A549 (cell line): Measurements from ENCODE around the gene ENO2. TPM values are rescaled to one million over a fixed set of nuclear protein-coding genes. Genes with fewer than 3 reads are reported as not detected.

Experiments
- CEBPB ChIP-seq, 2 experiments: fragments of >200 bp in 1 of 2; sonication (Bioruptor Twin) in 1 of 2; formaldehyde crosslinking in 1 of 2; IDR thresholded peaks; 2 replicates each; pipeline ENCODE4 v1.6.1; 2012 to 2016
- CHD2 ChIP-seq: fragments of 150-350 bp; IDR thresholded peaks from 2 replicates; pipeline ENCODE4 v1.6.1; 2014; ENCODE audit warnings: low read length; ENCODE audit not compliant: partially characterized antibody
- CHD4 ChIP-seq: fragments of 200-600 bp; sonication (generic); IDR thresholded peaks from 2 replicates; pipeline ENCODE4 v1.6.1; 2016; ENCODE audit warnings: antibody characterized with exemption, mild to moderate bottlenecking, borderline replicate concordance
- ESRRA ChIP-seq: fragments of 150-350 bp; IDR thresholded peaks from 2 replicates; pipeline ENCODE4 v1.6.1; 2014; ENCODE audit warnings: mild to moderate bottlenecking, low read length, borderline replicate concordance
- FOSB ChIP-seq: fragments of 250-450 bp; sonication (Bioruptor Pico); IDR thresholded peaks from 2 replicates; pipeline ENCODE4 v1.5.0; 2020; ENCODE audit warnings: mild to moderate bottlenecking, moderate library complexity
- FOXS1 ChIP-seq: fragments of 250-450 bp; sonication (Bioruptor Pico); IDR thresholded peaks from 2 replicates; pipeline ENCODE4 v1.5.0; 2020; ENCODE audit warnings: mild to moderate bottlenecking, moderate library complexity
- HDAC2 ChIP-seq: fragments of 200-600 bp; sonication (generic); IDR thresholded peaks from 2 replicates; pipeline ENCODE4 v1.6.1; 2016
- HOXA7 ChIP-seq: fragments of 250-450 bp; sonication (Bioruptor Pico); IDR thresholded peaks from 2 replicates; pipeline ENCODE4 v1.5.0; 2020; ENCODE audit warnings: mild to moderate bottlenecking, moderate library complexity
- HOXB5 ChIP-seq: fragments of 250-450 bp; sonication (Bioruptor Pico); IDR thresholded peaks from 2 replicates; pipeline ENCODE4 v1.5.0; 2020; ENCODE audit warnings: mild to moderate bottlenecking, moderate library complexity
- JUN ChIP-seq, 2 experiments: fragments of >200 bp; sonication (Bioruptor Twin); formaldehyde crosslinking; IDR thresholded peaks; 2 replicates in 1 of 2; 3 replicates in 1 of 2; pipeline ENCODE4 v1.6.1; 2016 to 2017
- KDM1A ChIP-seq: fragments of 200-600 bp; sonication (generic); IDR thresholded peaks from 2 replicates; pipeline ENCODE4 v1.6.1; 2016; ENCODE audit warnings: low read depth, mild to moderate bottlenecking
- MAZ ChIP-seq: fragments of 150-350 bp; IDR thresholded peaks from 2 replicates; pipeline ENCODE4 v1.6.1; 2014; ENCODE audit warnings: antibody characterized with exemption, low read depth, low read length, borderline replicate concordance
- NR3C1 ChIP-seq: fragments of >200 bp; sonication (Bioruptor Twin); formaldehyde crosslinking; IDR thresholded peaks from 3 replicates; pipeline ENCODE4 v1.6.1; 2017
- RCOR1 ChIP-seq: fragments of 150-350 bp; IDR thresholded peaks from 2 replicates; pipeline ENCODE4 v1.6.1; 2014; ENCODE audit warnings: antibody characterized with exemption, low read length, low read depth
- SMC3 ChIP-seq: fragments of >200 bp; sonication (Bioruptor Twin); formaldehyde crosslinking; IDR thresholded peaks from 3 replicates; pipeline ENCODE4 v1.6.1; 2018; ENCODE audit warnings: inconsistent platforms
- ZC3H11A ChIP-seq: fragments of 450-650 bp; IDR thresholded peaks from 2 replicates; pipeline ENCODE4 v1.6.1; 2014; ENCODE audit warnings: antibody characterized with exemption, mild to moderate bottlenecking
- ZNF302 ChIP-seq: fragments of 250-450 bp; sonication (Bioruptor Pico); IDR thresholded peaks from 2 replicates; pipeline ENCODE4 v1.9.0; 2021; ENCODE audit warnings: inconsistent platforms, mild to moderate bottlenecking, moderate library complexity
- polyA plus RNA-seq, 4 experiments: library from polyadenylated mRNA; depleted of rRNA in 3 of 4; stranded (reverse); fragments of >200 nt; fragmentation: RNase III in 1 of 4; extraction: RNeasy Plus Mini Kit Qiagen cat#74134 plus additional on column Dnase treatment in 1 of 4; gene quantifications; 2 replicates in 3 of 4; 3 replicates in 1 of 4; pipeline ENCODE4 v1.2.3, GENCODE V29; 2011 to 2017
- TF ChIP-seq, protein P1 (sequence below): fragments of >200 bp; sonication (Bioruptor Twin); formaldehyde crosslinking; IDR thresholded peaks from 3 replicates; pipeline ENCODE4 v1.5.1; 2016
- TF ChIP-seq, protein P2 (sequence below): IDR thresholded peaks from 2 replicates; pipeline ENCODE4 v1.6.1; 2012; ENCODE audit warnings: low read depth, borderline replicate concordance
- TF ChIP-seq, protein P3 (sequence below): fragments of 150-350 bp; IDR thresholded peaks from 2 replicates; pipeline ENCODE4 v1.6.1; 2014; ENCODE audit warnings: low read depth, mild to moderate bottlenecking, low read length
- TF ChIP-seq, protein P4 (sequence below): IDR thresholded peaks from 2 replicates; pipeline ENCODE4 v1.6.1; 2012

ENO2 gene
- polyA plus RNA-seq, 2 of the 4 experiments (the other 2 are of a cell fraction), result 26.2 to 38.6 TPM

DNA sequence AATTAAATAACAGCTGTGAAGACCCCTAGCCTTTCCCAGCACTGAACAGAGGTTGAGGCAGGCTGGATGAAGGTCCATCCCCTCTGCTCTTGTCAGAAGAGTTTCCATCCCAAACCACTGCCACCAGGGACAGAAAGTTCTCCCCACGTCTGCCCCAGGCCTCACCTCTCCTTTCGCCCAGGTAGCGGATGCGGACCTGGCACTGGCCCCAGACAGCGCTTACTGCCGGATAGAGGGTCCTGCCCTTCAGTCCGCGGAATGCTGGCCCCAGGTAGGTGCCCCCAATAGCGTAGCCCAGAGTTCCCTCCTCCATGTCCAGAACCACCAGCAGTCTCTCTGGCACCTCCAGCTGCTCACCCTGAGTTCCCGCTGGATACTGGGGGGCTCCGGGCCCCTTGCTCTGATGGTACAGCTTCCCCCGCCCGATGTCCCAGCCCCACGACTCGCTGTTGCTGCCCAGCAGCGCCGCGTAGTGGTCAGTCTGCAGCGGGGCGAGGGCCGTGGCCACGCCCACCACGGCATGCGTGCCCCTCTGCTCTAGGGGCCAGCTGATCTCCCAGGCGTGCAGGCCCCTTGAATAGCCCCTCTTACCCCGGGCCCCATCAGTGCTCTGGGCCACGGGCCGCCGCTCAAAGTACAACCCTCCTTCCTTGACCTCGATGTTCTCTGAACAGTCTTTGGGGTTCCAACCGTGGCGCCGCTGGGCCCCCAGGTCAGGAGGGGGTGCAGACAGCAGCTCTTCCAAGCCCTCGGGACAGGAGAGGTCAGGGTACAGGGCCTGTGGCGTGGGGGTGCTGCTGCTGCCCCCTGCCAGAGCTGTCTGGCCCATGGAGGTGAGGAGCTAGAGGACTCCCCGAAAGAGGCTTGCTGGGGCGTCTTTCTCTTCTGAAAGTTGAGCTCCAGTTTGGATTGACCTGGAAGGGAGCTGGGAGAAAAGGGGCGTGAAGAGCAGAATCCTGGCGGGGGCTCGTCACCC is 42.0 kb upstream of the ENO2 start (continued):
- no peak for TF ChIP-seq HOXB5 (CRISPR knock-in tag)
- no peak for TF ChIP-seq MAZ
- no peak for TF ChIP-seq RCOR1
- TF ChIP-seq ZNF302 (CRISPR knock-in tag), result no peak
- no peak for TF ChIP-seq NR3C1
- no peak for TF ChIP-seq CHD2
- TF ChIP-seq FOXS1, result no peak
- TF ChIP-seq ZC3H11A, result no peak
- TF ChIP-seq KDM1A, result no peak
- TF ChIP-seq, protein P1, sequence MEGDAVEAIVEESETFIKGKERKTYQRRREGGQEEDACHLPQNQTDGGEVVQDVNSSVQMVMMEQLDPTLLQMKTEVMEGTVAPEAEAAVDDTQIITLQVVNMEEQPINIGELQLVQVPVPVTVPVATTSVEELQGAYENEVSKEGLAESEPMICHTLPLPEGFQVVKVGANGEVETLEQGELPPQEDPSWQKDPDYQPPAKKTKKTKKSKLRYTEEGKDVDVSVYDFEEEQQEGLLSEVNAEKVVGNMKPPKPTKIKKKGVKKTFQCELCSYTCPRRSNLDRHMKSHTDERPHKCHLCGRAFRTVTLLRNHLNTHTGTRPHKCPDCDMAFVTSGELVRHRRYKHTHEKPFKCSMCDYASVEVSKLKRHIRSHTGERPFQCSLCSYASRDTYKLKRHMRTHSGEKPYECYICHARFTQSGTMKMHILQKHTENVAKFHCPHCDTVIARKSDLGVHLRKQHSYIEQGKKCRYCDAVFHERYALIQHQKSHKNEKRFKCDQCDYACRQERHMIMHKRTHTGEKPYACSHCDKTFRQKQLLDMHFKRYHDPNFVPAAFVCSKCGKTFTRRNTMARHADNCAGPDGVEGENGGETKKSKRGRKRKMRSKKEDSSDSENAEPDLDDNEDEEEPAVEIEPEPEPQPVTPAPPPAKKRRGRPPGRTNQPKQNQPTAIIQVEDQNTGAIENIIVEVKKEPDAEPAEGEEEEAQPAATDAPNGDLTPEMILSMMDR, result peak; percentile 94
- no peak for TF ChIP-seq HDAC2
- no peak for TF ChIP-seq CHD4
- TF ChIP-seq FOSB (CRISPR knock-in tag), result no peak; the same call in 1 of the 2 replicates
- TF ChIP-seq, protein P2, sequence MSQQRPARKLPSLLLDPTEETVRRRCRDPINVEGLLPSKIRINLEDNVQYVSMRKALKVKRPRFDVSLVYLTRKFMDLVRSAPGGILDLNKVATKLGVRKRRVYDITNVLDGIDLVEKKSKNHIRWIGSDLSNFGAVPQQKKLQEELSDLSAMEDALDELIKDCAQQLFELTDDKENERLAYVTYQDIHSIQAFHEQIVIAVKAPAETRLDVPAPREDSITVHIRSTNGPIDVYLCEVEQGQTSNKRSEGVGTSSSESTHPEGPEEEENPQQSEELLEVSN, result peak; percentile 44; the same call in 1 of the 2 replicates
- TF ChIP-seq CEBPB (IDR thresholded peaks at IDR 0.05), result no peak
- TF ChIP-seq, protein P3, sequence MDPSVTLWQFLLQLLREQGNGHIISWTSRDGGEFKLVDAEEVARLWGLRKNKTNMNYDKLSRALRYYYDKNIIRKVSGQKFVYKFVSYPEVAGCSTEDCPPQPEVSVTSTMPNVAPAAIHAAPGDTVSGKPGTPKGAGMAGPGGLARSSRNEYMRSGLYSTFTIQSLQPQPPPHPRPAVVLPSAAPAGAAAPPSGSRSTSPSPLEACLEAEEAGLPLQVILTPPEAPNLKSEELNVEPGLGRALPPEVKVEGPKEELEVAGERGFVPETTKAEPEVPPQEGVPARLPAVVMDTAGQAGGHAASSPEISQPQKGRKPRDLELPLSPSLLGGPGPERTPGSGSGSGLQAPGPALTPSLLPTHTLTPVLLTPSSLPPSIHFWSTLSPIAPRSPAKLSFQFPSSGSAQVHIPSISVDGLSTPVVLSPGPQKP, result no peak
- peak; percentile 88 for TF ChIP-seq SMC3
- TF ChIP-seq JUN (IDR thresholded peaks at IDR 0.05), result peak in 1 of 2 experiments; percentile 31; a peak in 2 of 5 replicates
- TF ChIP-seq, protein P4, sequence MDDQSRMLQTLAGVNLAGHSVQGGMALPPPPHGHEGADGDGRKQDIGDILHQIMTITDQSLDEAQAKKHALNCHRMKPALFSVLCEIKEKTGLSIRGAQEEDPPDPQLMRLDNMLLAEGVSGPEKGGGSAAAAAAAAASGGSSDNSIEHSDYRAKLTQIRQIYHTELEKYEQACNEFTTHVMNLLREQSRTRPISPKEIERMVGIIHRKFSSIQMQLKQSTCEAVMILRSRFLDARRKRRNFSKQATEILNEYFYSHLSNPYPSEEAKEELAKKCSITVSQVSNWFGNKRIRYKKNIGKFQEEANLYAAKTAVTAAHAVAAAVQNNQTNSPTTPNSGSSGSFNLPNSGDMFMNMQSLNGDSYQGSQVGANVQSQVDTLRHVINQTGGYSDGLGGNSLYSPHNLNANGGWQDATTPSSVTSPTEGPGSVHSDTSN, result peak; percentile 73
- no peak for TF ChIP-seq HOXA7 (CRISPR knock-in tag)
- no peak for TF ChIP-seq ESRRA
